HG03558 (cell line): ENCODE measurements around the gene KCNH8.
"Not testable (repeated sequence)": the region's sequence is repeated elsewhere in the genome, so short reads cannot be mapped to it uniquely, and the experiment has no call there.

Experiments
- ATAC-seq: cut with Tn5 transposase; IDR thresholded peaks from one replicate; pipeline ENCODE4 v1.9.1; 2021; ENCODE audit warnings: moderate number of reproducible peaks; ENCODE audit not compliant: unreplicated experiment; ENCODE audit errors: extremely low read depth

KCNH8 gene

GRCh38 chr3:19147905-19148767, at the start of gene KCNH8:
Gene KCNH8 (plus strand): TSS chr3:19148510. CDS start chr3:19148720, 210 bp downstream.
- no peak for ATAC-seq

DNA sequence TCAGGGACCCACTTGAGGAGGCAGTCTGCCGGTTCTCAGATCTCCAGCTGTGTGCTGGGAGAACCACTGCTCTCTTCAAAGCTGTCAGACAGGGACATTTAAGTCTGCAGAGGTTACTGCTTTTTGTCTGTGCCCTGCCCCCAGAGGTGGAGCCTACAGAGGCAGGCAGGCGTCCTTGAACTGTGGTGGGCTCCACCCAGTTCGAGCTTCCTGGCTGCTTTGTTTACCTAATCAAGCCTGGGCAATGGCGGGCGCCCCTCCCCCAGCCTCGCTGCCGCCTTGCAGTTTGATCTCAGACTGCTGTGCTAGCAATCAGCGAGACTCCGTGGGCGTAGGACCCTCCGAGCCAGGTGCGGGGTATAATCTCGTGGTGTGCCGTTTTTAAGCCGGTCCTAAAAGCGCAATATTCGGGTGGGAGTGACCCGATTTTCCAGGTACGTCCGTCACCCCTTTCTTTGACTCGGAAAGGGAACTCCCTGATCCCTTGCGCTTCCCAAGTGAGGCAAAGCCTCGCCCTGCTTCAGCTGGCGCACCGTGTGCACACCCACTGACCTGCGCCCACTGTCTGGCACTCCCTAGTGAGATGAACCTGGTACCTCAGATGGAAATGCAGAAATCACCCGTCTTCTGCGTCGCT, 45.5 kb upstream of the KCNH8 start:
- not testable (repeated sequence) for ATAC-seq

GRCh38 chr3:19103510-19103909, 44.8 kb upstream of the KCNH8 start:
- ATAC-seq: no peak

GRCh38 chr3:19104459-19104858, 43.9 kb upstream of the KCNH8 start:
- ATAC-seq: no peak

GRCh38 chr3:19105826-19106225, 42.5 kb upstream of the KCNH8 start:
- ATAC-seq: no peak

DNA sequence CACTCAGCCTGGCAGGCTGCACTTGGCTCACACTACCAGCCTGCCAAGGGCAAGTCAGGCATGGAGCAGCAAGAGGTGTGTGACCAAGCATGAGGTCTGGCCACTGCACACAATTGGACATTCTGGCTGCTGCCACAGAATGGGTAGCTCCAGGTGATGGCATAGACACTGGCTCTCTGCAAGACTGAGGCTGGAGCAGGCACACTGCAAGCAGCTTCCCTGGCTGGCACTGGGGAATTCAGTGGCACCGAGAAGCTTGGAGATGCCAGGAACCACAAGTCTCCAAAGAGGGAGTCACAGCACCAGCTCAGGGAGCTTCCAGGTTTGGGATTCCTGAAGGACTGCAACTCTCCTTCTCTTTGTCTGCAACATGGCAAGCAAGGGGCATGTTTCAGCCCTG, 42.0 kb upstream of the KCNH8 start:
- no peak for ATAC-seq

GRCh38 chr3:19107719-19108118, 40.6 kb upstream of the KCNH8 start:
- ATAC-seq: no peak

- no peak for ATAC-seq
Measured at GRCh38 chr3:19110335-19110895, 37.9 kb upstream of the KCNH8 start.

- no peak for ATAC-seq
Measured at GRCh38 chr3:19114461-19114860, 33.8 kb upstream of the KCNH8 start.

DNA sequence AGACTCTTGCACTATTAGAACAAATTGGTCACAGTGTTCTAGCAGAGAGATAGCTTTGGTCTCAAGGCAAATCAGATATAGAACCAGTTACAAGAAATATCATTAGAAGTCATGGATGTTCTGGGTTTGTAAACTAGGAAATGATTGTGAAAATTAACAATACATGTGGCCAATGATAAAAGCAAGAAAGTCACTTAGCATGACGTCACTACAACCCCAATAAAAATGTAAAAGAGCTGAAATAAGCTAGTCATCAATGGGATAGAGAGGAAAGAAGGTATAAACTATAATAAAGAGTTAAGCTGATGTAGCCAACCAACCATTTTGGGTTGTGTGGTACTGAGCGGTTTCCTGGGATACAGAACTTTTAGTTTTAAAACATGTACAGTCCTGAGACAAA, 32.1 kb upstream of the KCNH8 start:
- ATAC-seq: no peak

DNA sequence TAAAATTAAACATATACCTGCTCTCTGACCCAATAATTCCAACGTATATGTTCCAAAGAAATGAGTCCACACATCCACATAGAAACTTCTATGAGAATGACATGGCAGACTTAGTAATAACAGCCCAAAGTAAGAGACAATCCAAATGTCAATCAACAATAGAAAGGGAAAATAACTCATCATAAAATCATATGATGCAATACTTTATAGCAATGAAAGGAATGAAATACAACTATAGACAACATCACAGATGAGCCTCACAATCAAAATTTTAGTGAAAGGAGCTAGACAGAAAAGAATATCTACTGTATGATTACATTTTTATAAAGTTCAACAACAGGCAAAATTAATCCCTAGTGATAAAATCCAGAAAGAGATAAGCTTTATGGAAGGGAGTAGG, 23.6 kb upstream of the KCNH8 start:
- no peak for ATAC-seq

DNA sequence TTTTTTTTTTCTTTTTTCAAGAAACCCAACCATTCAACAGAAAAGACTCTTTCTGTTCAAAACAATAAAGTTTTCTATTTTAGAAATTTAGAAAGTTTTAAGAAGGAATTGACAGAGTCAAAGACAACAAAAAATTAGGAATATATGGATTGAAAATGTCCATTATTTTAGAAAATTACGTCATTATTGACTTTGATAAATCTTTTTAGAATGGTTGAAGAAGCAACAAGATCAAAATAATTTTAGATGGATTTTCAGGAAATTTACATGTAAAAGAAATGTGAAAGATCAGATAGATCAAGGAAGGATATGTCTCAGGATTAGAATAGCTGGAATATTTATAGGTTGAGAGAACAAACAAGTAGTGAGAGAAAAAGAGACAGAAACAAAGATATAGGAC, 8.4 kb upstream of the KCNH8 start:
- no peak for ATAC-seq

DNA sequence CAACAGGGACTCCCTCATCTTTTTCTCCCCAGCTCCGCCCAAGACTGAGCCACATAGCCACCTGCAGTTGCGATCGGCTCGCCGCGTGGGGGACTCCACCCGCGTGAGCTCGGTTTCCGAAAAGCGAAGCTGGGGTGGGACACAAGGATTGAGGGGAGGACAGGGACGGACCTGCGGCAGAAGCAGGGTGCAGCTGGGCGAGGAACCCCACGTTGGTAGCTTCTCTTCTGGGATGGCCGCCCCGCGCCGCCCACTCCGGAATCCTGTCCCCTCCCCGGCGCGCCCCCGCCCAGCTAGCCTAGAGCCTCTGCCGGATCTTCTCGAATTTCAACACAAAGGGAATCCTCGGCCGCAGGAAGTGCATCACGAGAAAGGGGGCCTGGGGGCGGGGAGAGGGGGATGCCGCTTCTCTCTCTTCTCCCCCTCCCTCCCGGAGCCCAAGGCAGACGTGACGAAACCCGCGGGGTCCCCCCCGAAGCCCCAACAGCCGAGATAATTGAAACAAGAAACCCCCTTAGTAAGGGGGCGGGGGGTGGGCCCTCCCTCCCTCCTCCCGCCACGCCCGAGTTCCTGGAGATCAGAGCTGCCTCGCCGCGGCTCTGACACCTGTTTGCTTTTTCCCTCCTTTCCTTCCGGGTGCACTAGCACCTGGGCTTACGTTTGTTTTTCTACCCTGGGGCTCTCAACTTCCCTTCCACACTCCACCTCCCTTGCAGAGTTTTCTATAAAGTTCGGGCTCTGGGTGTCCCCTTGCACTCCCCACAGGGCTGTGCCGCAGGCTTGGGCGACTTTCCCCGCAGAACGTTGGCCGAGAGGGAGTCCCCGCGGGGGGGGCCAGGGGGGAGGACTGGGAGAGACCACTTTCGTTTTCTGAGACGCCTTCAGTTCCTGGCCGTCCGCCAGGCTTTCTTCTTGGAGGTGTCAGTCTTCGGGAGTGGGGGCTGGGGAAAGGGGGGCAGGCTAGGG, 1.3 kb upstream of the KCNH8 start:
- ATAC-seq: peak; percentile 59

GRCh38 chr3:19148768-19149091, 420 bp downstream of the KCNH8 start:
- no peak for ATAC-seq

DNA sequence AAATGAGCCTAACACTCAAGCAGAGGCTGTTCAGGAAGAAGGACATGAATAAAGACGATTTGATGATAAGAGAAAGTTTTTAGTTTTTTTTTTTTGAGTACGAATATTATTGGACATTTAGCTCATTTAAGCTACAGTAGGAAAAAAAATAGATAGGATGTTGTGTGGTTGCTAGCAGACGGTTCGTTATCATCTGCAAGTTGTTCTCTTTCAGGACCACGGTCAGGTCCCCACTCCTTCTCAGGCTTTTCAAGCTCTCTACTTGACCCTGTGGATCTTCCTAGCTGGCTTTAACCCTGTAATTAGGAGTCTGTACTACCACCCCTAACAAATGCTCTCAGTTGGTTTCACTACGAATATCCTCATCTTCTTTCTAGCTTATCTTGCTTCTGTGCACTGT, 1.1 kb downstream of the KCNH8 start:
- ATAC-seq: no peak

DNA sequence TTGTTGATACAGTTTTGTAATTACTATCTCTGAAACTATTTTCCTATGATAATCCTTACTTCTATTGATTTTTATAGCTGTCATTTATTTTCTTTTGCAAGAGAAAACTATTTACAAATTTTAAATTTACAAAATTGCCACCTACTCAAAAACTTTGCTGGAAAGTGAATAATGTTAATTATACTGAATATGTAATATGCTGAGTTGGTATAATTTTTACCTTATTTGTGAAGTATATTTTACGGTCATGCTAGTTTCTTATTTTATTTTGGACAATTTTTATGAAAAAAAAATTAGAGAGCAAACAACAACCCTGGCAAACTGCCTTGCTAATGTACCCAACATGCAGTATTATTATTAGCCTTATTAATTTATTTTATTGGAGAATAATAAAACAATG, 2.9 kb downstream of the KCNH8 start:
- ATAC-seq: no peak

DNA sequence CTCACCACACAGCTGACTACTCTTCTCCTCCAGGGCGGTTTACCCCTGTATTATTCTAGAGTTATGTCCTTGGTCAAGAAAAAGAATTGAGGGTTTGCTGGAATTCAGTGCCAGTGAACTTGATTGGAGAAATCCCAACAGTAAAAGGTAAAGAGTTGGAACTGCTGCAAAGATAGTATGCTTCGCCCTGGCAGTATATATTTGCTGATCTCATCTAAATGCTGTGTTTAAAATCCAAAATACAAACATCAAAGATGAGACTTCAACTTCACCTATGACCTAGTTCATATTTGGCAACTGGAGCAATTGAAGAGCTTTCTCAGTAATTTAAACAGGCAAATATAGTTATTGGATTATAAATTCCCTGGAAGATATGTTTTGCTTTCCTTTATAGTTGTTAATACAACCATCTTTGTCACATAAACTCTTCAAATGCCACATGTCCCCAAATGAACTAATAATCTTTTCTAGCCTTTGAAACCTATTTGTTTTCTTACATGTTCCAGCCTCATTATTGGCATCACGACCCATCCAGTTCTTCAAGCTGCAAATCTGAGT, 6.5 kb downstream of the KCNH8 start:
- ATAC-seq: no peak

DNA sequence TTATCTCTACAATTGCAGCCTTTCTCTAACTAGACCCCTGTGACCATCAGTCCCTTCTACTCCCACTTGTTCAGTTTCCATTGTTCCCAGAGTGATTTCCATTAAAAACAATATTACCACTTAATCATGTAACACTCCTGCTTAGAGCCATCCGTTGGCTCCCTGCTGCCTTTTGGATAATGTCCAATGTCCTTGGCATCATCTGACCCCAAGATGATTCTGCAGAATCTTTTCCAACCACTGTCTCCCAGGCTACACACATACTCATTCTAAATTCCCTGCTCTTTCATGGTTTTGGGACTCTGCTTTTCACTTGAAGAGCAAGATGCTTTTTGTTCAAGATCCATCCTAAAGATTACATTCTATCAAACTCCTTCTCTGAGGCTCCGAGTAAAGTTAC, 7.1 kb downstream of the KCNH8 start:
- no peak for ATAC-seq

- ATAC-seq: no peak
Measured at GRCh38 chr3:19159966-19160635, 11.8 kb downstream of the KCNH8 start.

DNA sequence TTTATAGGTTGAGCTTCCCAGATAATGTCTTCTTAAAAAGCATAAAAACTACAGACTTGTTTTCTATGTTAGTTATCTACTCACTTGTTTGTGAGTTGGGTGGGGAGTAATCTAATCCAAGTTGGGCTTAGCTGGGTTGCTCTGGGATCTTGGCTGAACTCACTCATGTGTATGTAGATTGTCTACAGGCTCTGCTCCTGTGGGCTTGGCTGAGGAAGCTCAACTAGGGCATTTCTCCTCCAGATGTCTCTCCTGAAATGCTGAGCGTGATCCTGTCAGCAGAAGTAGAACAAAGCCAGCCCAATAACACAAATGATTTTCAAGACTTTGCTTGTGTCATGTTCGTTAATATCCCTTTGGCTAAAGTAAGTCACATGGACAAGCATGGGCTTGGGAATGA, 17.3 kb downstream of the KCNH8 start:
- ATAC-seq: no peak
